ENCODE results near the gene BTN3A1. TPM values are rescaled to one million over a fixed set of nuclear protein-coding genes. Genes with fewer than 3 reads are reported as not detected.
A peak's percentile ranks its signal among the peaks of the same experiment; 100 is the strongest.

Gene BTN3A1
- total and polyA plus RNA-seq, 2 of the 13 experiments (the other 11 are each of a cell fraction or from before 2014, with no cell fraction given): 13.3 to 14.0 TPM

DNA sequence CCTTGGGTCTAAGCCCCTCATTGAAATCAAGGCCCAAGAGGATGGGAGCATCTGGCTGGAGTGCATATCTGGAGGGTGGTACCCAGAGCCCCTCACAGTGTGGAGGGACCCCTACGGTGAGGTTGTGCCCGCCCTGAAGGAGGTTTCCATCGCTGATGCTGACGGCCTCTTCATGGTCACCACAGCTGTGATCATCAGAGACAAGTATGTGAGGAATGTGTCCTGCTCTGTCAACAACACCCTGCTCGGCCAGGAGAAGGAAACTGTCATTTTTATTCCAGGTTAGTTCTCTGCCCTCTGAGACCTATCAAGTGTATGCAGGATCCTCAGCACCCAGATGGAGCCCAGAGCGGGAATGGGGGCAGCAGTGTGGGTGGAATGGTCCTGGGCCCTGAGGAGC is 14.1 kb upstream of the BTN3A1 start (continued):
- TF ChIP-seq TCF7 (IDR thresholded peaks at IDR 0.05; ENCODE audit: low read depth) (0 out of 2 replicates have a peak, but pooled peaks have one; percentile 6), ZNF337 (CRISPR knock-in tag; IDR thresholded peaks at IDR 0.05; ENCODE audit: borderline replicate concordance, low read depth) (no peak), GATAD2A (CRISPR knock-in tag; IDR thresholded peaks at IDR 0.05) (peak; percentile 47), ZNF430 (CRISPR knock-in tag; IDR thresholded peaks at IDR 0.05) (peak; percentile 52; the same call in 1 of the 2 replicates), SUZ12 (IDR thresholded peaks at IDR 0.05; ENCODE audit: low read depth, low read length) (no peak), BRCA1 (CRISPR knock-in tag; IDR thresholded peaks at IDR 0.05) (no peak), ZNF782 (CRISPR knock-in tag; IDR thresholded peaks at IDR 0.05; ENCODE audit: borderline replicate concordance) (0 out of 2 replicates have a peak, but pooled peaks have one; percentile 58), TP53 (CRISPR knock-in tag; conservative IDR thresholded peaks at IDR 0.05) (no peak), GFI1 (CRISPR knock-in tag; IDR thresholded peaks at IDR 0.05; ENCODE audit: borderline replicate concordance) (no peak), REL (CRISPR knock-in tag; conservative IDR thresholded peaks at IDR 0.05) (no peak), MTF2 (CRISPR knock-in tag; IDR thresholded peaks at IDR 0.05; ENCODE audit: borderline replicate concordance) (no peak), ERF (CRISPR knock-in tag; IDR thresholded peaks at IDR 0.05) (0 out of 2 replicates have a peak, but pooled peaks have one; percentile 34), ARID2 (CRISPR knock-in tag; IDR thresholded peaks at IDR 0.05; ENCODE audit: borderline replicate concordance) (no peak)
- TF ChIP-seq, protein P1, sequence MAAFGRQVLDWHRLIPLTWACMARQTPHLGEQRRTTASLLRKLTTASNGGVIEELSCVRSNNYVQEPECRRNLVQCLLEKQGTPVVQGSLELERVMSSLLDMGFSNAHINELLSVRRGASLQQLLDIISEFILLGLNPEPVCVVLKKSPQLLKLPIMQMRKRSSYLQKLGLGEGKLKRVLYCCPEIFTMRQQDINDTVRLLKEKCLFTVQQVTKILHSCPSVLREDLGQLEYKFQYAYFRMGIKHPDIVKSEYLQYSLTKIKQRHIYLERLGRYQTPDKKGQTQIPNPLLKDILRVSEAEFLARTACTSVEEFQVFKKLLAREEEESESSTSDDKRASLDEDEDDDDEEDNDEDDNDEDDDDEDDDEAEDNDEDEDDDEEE (CRISPR knock-in tag; IDR thresholded peaks at IDR 0.05): no peak
- TF ChIP-seq, protein P2, sequence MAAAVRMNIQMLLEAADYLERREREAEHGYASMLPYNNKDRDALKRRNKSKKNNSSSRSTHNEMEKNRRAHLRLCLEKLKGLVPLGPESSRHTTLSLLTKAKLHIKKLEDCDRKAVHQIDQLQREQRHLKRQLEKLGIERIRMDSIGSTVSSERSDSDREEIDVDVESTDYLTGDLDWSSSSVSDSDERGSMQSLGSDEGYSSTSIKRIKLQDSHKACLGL (CRISPR knock-in tag; IDR thresholded peaks at IDR 0.05): no peak
- TF ChIP-seq, protein P3, sequence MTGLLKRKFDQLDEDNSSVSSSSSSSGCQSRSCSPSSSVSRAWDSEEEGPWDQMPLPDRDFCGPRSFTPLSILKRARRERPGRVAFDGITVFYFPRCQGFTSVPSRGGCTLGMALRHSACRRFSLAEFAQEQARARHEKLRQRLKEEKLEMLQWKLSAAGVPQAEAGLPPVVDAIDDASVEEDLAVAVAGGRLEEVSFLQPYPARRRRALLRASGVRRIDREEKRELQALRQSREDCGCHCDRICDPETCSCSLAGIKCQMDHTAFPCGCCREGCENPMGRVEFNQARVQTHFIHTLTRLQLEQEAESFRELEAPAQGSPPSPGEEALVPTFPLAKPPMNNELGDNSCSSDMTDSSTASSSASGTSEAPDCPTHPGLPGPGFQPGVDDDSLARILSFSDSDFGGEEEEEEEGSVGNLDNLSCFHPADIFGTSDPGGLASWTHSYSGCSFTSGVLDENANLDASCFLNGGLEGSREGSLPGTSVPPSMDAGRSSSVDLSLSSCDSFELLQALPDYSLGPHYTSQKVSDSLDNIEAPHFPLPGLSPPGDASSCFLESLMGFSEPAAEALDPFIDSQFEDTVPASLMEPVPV (CRISPR knock-in tag; IDR thresholded peaks at IDR 0.05): no peak
- TF ChIP-seq, protein P4, sequence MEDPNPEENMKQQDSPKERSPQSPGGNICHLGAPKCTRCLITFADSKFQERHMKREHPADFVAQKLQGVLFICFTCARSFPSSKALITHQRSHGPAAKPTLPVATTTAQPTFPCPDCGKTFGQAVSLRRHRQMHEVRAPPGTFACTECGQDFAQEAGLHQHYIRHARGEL (CRISPR knock-in tag; IDR thresholded peaks at IDR 0.05): no peak
- TF ChIP-seq, protein P5, sequence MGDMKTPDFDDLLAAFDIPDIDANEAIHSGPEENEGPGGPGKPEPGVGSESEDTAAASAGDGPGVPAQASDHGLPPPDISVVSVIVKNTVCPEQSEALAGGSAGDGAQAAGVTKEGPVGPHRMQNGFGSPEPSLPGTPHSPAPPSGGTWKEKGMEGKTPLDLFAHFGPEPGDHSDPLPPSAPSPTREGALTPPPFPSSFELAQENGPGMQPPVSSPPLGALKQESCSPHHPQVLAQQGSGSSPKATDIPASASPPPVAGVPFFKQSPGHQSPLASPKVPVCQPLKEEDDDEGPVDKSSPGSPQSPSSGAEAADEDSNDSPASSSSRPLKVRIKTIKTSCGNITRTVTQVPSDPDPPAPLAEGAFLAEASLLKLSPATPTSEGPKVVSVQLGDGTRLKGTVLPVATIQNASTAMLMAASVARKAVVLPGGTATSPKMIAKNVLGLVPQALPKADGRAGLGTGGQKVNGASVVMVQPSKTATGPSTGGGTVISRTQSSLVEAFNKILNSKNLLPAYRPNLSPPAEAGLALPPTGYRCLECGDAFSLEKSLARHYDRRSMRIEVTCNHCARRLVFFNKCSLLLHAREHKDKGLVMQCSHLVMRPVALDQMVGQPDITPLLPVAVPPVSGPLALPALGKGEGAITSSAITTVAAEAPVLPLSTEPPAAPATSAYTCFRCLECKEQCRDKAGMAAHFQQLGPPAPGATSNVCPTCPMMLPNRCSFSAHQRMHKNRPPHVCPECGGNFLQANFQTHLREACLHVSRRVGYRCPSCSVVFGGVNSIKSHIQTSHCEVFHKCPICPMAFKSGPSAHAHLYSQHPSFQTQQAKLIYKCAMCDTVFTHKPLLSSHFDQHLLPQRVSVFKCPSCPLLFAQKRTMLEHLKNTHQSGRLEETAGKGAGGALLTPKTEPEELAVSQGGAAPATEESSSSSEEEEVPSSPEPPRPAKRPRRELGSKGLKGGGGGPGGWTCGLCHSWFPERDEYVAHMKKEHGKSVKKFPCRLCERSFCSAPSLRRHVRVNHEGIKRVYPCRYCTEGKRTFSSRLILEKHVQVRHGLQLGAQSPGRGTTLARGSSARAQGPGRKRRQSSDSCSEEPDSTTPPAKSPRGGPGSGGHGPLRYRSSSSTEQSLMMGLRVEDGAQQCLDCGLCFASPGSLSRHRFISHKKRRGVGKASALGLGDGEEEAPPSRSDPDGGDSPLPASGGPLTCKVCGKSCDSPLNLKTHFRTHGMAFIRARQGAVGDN (CRISPR knock-in tag; IDR thresholded peaks at IDR 0.05): peak; percentile 17; the same call in 1 of the 2 replicates
- TF ChIP-seq, protein P6, sequence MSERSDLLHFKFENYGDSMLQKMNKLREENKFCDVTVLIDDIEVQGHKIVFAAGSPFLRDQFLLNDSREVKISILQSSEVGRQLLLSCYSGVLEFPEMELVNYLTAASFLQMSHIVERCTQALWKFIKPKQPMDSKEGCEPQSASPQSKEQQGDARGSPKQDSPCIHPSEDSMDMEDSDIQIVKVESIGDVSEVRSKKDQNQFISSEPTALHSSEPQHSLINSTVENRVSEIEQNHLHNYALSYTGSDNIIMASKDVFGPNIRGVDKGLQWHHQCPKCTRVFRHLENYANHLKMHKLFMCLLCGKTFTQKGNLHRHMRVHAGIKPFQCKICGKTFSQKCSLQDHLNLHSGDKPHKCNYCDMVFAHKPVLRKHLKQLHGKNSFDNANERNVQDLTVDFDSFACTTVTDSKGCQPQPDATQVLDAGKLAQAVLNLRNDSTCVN (CRISPR knock-in tag; IDR thresholded peaks at IDR 0.05; ENCODE audit: borderline replicate concordance): 0 out of 2 replicates have a peak, but pooled peaks have one; percentile 18
